ENCODE data around the gene SMYD3. TPM values are rescaled to one million over a fixed set of nuclear protein-coding genes. Genes with fewer than 3 reads are reported as not detected.
"Not testable (repeated sequence)": the region's sequence is repeated elsewhere in the genome, so short reads cannot be mapped to it uniquely, and the experiment has no call there.

The SMYD3 gene
- polyA plus RNA-seq, 3 donors from 2014 or later: 48.4 to 57.5 (median 50.8) TPM

DNA sequence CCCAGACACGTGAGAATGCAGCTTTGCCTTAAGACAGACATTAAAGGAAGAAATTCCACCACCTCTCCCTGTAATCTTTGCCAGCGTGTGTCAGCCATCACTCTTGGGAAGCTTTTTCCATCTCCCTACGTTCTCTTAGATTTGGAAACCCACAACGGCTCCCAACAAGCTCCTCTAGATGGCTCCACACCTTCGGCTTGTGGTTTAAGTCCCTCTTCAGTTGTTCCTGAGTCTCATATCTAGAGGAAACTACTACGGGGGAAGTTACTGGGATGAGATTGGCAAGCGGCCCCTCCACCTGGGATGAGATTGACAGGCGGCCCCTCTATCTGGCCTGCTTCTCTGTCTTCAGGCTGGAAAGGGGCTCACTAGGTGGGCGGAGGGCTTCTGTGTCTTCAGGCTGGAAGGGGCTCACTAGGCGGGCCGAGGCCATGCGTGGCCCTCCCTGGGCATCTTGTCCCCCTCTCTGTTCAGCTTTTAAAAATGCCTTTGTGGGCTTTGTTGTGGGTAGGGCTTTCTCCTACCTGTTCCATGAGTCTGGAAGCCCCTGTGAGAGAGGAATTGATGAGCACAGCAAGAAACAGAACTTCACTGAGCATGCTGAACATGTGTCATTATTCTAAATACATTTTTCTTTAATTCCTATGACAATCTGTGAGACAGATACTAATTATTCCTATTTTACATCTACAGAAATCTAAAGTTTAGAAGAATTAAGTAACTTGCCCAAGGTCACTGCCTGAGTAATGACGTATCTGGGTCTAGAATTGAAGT, 681.8 kb downstream of the SMYD3 start:
- Mint-ChIP-seq H3K9me3 (peaks cover 0 to 8% (median 0%) of the 10 kb centered on the region in 6 donors), H3K27ac (no peak overlapping the region), H3K4me3 (no peak overlapping the region), H3K27me3 (ENCODE audit: low read depth in 3 of 3) (peaks cover 0 to 3% (median 3%) of the 10 kb centered on the region in 3 donors), H3K36me3 (peaks cover 9 to 25% (median 16%) of the 10 kb centered on the region in 3 donors), H3K4me1 (no peaks in the 10 kb centered on the region)
- no peak for DNase-seq

DNA sequence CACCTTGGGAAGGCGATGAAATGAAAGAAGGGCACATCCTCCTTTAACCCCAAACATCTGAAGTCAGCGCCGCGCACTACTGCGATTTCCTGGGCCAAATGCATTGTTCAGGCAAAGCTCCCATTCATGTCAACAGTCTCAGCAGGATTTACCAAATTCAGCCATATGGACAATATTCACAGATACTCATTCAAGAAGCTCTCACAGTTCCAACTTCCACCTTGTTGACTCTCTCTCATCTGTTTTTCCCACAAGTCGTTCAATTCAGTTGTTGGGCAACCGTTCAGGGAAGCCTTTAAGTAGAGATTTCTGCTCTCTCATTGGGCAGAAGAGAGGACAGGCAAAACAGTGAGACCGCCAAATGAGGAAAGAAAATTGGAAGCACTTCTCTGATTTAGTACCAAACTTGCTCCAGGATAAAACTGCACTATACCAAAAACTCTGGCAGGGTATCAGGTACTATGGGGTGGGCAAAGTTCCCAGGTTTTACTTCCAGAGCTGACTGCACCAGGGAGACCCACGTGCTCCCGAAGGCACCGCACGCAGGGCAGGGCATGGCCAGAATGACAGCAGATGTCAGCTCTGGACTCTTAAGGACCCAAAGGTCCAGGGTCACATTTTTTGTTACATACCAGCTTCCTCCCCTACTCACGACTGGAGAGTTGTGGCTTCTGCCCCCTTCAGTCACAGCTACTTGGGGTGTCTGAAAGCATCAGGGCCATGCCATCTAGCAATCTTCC, 683.5 kb downstream of the SMYD3 start:
- H3K27ac Mint-ChIP-seq: no peak overlapping the region
- H3K27me3 Mint-ChIP-seq (ENCODE audit: low read depth in 3 of 3): peaks cover 0 to 3% (median 3%) of the 10 kb centered on the region in 3 donors
- no peaks in the 10 kb centered on the region for H3K4me1 Mint-ChIP-seq
- H3K9me3 Mint-ChIP-seq: peaks cover 0 to 8% (median 0%) of the 10 kb centered on the region in 6 donors
- H3K4me3 Mint-ChIP-seq: no peak overlapping the region
- peaks cover 7 to 20% (median 12%) of the 10 kb centered on the region in 3 donors for H3K36me3 Mint-ChIP-seq
- DNase-seq: no peak

DNA sequence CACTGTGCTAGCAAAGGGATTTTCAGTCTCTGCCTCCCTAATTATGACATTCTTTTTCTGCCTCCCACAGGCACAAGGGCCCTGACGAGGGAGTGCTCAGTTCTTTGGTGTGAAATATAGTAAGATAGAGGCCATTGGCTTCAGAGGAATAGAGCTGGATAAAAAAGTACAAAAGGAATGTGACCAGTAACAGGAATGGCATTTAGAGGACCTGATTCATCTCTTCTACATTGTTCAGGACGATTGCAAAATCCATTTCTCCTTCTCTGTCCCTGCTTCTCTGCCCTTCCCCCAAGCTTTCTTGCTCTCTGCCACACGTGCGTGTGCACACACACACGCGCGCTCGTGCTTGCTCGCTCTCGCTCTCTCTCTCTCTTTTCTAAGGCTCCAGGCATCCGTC, 684.1 kb downstream of the SMYD3 start:
- Mint-ChIP-seq H3K4me1 (no peaks in the 10 kb centered on the region), H3K27ac (no peak overlapping the region), H3K9me3 (peaks cover 0 to 8% (median 0%) of the 10 kb centered on the region in 6 donors), H3K27me3 (ENCODE audit: low read depth in 3 of 3) (peaks cover 0 to 3% (median 3%) of the 10 kb centered on the region in 3 donors), H3K36me3 (peaks cover 7 to 18% (median 12%) of the 10 kb centered on the region in 3 donors), H3K4me3 (no peak overlapping the region)
- no peak for DNase-seq

DNA sequence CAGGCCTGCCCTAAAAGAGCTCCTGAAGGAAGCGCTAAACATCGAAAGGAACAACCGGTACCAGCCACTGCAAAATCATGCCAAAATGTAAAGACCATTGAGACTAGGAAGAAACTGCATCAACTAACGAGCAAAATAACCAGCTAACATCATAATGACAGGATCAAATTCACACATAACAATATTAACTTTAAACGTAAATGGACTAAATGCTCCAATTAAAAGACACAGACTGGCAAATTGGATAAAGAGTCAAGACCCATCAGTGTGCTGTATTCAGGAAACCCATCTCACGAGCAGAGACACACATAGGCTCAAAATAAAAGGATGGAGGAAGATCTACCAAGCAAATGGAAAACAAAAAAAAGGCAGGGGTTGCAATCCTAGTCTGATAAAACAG, 688.7 kb downstream of the SMYD3 start:
- not testable (repeated sequence) for H3K36me3 Mint-ChIP-seq; H3K4me3 Mint-ChIP-seq; H3K4me1 Mint-ChIP-seq; H3K27me3 Mint-ChIP-seq (ENCODE audit: low read depth in 3 of 3); H3K27ac Mint-ChIP-seq; H3K9me3 Mint-ChIP-seq; DNase-seq

GRCh38 chr1:245816496-245816895, 690.6 kb downstream of the SMYD3 start:
- not testable (repeated sequence) for H3K4me3 Mint-ChIP-seq; H3K27me3 Mint-ChIP-seq (ENCODE audit: low read depth in 3 of 3); DNase-seq; H3K9me3 Mint-ChIP-seq; H3K27ac Mint-ChIP-seq; H3K4me1 Mint-ChIP-seq; H3K36me3 Mint-ChIP-seq

GRCh38 chr1:245814651-245815050, 692.4 kb downstream of the SMYD3 start:
- no peak for DNase-seq
- Mint-ChIP-seq H3K4me1 (peaks cover 14 to 20% of the 10 kb centered on the region in 2 donors), H3K9me3 (peaks cover 0 to 2% (median 0%) of the 10 kb centered on the region in 6 donors), H3K27me3 (ENCODE audit: low read depth in 3 of 3) (peaks cover 0 to 3% (median 0%) of the 10 kb centered on the region in 3 donors), H3K36me3 (no peaks in the 10 kb centered on the region), H3K27ac (no peak overlapping the region), H3K4me3 (no peak overlapping the region)

- Mint-ChIP-seq H3K27ac (no peak overlapping the region), H3K27me3 (ENCODE audit: low read depth in 3 of 3) (peaks cover 0 to 6% (median 2%) of the 10 kb centered on the region in 3 donors), H3K4me3 (no peak overlapping the region), H3K9me3 (peaks cover 0 to 2% (median 0%) of the 10 kb centered on the region in 6 donors), H3K4me1 (peaks cover 34 to 43% of the 10 kb centered on the region in 2 donors), H3K36me3 (peaks cover 0 to 4% (median 0%) of the 10 kb centered on the region in 3 donors)
- no peak for DNase-seq
Measured at GRCh38 chr1:245812278-245812677, 694.8 kb downstream of the SMYD3 start.

- Mint-ChIP-seq H3K27ac (peak overlapping the region in 5 of 6 donors; percentile 27 to 92 (median 80)), H3K4me1 (peaks cover 39 to 51% of the 10 kb centered on the region in 2 donors), H3K36me3 (peaks cover 0 to 4% (median 0%) of the 10 kb centered on the region in 3 donors), H3K9me3 (no peaks in the 10 kb centered on the region), H3K4me3 (no peak overlapping the region), H3K27me3 (ENCODE audit: low read depth in 3 of 3) (peaks cover 3 to 11% (median 4%) of the 10 kb centered on the region in 3 donors)
- no peak for DNase-seq
Measured at GRCh38 chr1:245810789-245811337, 696.2 kb downstream of the SMYD3 start.

- Mint-ChIP-seq H3K4me3 (peak overlapping the region in 3 of 5 donors; percentile 2 to 53 (median 21)), H3K36me3 (peaks cover 0 to 4% (median 0%) of the 10 kb centered on the region in 3 donors), H3K27me3 (ENCODE audit: low read depth in 3 of 3) (peaks cover 3 to 11% (median 4%) of the 10 kb centered on the region in 3 donors), H3K4me1 (peaks cover 39 to 51% of the 10 kb centered on the region in 2 donors), H3K9me3 (no peaks in the 10 kb centered on the region), H3K27ac (peak overlapping the region; percentile 53 to 92 (median 78))
- peak in 1 of 3 donors; percentile 21 for DNase-seq
Measured at GRCh38 chr1:245810181-245810769, 696.8 kb downstream of the SMYD3 start.

DNA sequence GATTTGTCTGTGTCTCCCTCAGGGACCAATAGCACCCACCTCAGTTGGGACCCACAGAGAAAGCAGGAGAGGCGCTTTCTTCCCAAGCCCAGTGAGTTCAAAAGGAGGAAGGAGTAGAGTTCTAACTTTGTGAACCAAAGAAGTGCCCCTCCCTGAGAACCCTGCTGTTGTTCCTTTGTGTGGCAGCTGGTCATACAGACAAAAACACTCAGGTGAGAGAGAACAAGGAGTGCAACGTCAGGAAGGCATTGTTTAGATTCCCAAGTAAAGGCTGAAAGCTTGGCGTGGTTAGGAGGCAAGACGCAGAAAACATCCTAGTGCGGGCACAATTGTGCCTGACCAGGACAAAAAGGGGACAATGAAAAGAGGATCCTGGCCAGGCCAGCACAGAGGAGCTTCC, 697.7 kb downstream of the SMYD3 start:
- Mint-ChIP-seq H3K4me3 (no peak overlapping the region), H3K27me3 (ENCODE audit: low read depth in 3 of 3) (peaks cover 3 to 11% (median 4%) of the 10 kb centered on the region in 3 donors), H3K4me1 (peaks cover 39 to 54% of the 10 kb centered on the region in 2 donors), H3K36me3 (peaks cover 0 to 4% (median 0%) of the 10 kb centered on the region in 3 donors), H3K27ac (peak overlapping the region in 5 of 6 donors; percentile 4 to 70 (median 53)), H3K9me3 (no peaks in the 10 kb centered on the region)
- no peak for DNase-seq

DNA sequence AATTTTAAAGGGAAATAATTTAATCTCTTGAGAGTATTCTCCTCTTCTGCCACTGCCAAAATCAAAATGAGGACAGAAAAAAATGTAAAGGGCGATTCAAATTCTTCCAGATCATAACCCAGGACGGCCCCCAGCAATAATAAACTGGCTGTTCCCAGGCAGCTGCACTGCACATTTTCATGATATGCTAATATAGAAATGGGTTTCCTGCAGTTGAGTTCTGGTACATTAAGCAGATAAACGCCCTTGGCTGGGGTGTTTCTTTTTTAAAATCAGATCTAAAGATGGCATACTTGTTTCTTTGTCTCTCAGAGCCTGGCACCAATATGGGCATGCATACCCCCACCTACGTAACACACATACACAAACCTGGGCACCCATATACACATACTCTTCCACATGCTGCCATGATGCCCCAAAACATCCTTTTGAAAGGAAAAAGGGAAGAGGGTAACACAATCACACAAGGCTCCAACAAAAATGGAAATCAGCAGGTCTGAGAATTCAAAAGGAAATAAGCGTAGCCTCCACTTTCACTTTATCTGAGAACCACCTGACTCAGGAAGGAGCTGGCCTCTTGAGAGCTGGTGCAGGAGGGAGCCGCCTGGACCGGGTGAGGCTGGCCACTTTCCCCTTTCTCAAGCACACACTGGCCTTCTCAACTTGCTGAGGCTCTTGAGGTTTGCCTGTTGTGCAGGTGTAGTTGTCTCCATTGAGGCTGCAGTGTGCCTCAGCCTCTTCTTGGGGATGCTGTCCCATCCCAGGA, 698.9 kb downstream of the SMYD3 start:
- peaks cover 0 to 4% (median 0%) of the 10 kb centered on the region in 3 donors for H3K36me3 Mint-ChIP-seq
- H3K4me3 Mint-ChIP-seq: peak overlapping the region; percentile 29 to 84 (median 72)
- DNase-seq: no peak
- H3K27me3 Mint-ChIP-seq (ENCODE audit: low read depth in 3 of 3): peaks cover 3 to 9% (median 4%) of the 10 kb centered on the region in 3 donors
- H3K9me3 Mint-ChIP-seq: no peaks in the 10 kb centered on the region
- peak overlapping the region; percentile 83 to 95 (median 89) for H3K27ac Mint-ChIP-seq
- H3K4me1 Mint-ChIP-seq: peaks cover 39 to 54% of the 10 kb centered on the region in 2 donors

GRCh38 chr1:245807306-245807705, 699.8 kb downstream of the SMYD3 start:
- peaks cover 3 to 9% (median 4%) of the 10 kb centered on the region in 3 donors for H3K27me3 Mint-ChIP-seq (ENCODE audit: low read depth in 3 of 3)
- H3K27ac Mint-ChIP-seq: peak overlapping the region; percentile 83 to 95 (median 89)
- peaks cover 39 to 54% of the 10 kb centered on the region in 2 donors for H3K4me1 Mint-ChIP-seq
- peaks cover 0 to 4% (median 3%) of the 10 kb centered on the region in 3 donors for H3K36me3 Mint-ChIP-seq
- DNase-seq: peak in 2 of 3 donors; percentile 10 to 27
- peak overlapping the region; percentile 29 to 82 (median 69) for H3K4me3 Mint-ChIP-seq
- no peaks in the 10 kb centered on the region for H3K9me3 Mint-ChIP-seq

DNA sequence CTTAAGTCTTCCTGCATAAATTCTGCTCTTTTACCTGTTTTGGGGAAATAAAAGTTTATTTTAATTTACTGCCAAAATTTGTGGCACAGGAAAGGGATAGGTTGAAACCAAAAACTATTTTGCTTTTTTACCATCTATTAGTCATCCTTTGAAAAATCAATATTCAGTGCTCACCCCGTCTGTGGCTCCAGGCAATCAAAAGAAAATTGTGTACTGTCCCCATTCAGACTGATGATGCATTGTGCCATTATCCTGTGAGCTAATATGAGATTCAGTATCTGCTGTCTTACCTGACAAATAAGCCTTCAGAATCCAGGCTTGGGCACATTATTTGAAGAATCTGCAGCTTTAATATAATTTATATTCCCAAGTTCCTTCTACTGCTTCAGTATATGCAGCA, 701.5 kb downstream of the SMYD3 start:
- H3K4me1 Mint-ChIP-seq: peaks cover 31 to 45% of the 10 kb centered on the region in 2 donors
- H3K4me3 Mint-ChIP-seq: no peak overlapping the region
- H3K27me3 Mint-ChIP-seq (ENCODE audit: low read depth in 3 of 3): peaks cover 3 to 9% (median 4%) of the 10 kb centered on the region in 3 donors
- no peak overlapping the region for H3K27ac Mint-ChIP-seq
- no peak for DNase-seq
- H3K9me3 Mint-ChIP-seq: no peaks in the 10 kb centered on the region
- peaks cover 0 to 10% (median 3%) of the 10 kb centered on the region in 3 donors for H3K36me3 Mint-ChIP-seq
